GM19467 (cell line): Measurements from ENCODE around the gene SH3GL1.

Experiments used
- ATAC-seq: cut with Tn5 transposase; IDR thresholded peaks from one replicate; pipeline ENCODE4 v1.9.1; 2021; ENCODE audit warnings: mild to moderate bottlenecking, moderate library complexity; ENCODE audit not compliant: unreplicated experiment

Gene SH3GL1

DNA sequence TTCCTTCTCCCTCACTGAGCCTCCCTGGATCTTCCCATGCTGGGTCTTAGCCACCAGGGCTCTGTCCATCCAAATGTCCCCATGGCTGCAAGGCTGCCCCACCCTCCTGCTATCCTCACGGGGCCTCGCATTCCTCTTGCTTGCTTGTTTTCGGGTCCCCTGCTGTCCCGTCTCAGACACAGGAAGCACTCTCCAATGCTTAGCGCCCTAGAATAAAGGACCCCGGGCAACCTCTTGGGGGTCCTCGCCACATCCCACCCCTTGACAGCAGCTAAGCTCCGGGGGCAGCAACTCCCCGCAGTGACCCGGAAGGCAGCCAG lies 23.7 kb downstream of the SH3GL1 start:
- no peak for ATAC-seq

DNA sequence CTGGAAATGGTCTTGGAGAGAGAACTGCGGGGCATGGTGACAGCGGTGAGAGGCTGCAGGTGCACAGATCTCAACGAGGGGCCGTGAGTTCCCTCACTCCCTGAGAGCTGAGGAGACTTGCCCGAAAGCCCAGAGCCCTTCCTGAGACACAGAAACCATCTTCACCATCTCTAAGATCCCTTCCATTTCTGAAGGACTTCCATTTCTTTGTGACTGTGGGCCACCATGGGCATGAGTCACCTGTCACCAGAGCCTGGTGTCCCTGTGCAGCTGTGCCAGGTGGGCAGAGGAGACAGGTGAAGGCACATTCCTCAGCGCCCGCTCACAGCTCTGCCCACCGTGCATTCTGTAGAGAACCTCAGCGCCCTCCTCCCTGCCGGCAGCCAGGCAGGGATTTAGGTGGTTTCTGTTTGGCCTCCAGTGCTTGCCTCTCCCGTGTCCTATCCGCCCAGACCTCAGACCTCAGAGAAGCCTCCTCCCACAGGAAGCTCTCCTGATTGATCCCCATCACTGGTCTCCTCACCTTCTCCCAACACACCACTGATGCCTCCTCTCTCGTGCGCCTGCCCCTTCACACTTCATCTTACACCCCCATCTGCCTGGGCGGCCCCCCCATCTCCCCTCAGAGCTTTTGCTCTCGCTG lies 24.2 kb downstream of the SH3GL1 start:
- no peak for ATAC-seq

GRCh38 chr19:4375164-4376027 lies 25.0 kb downstream of the SH3GL1 start:
- ATAC-seq, result no peak

GRCh38 chr19:4374498-4375163 lies 25.7 kb downstream of the SH3GL1 start:
- ATAC-seq, result no peak

DNA sequence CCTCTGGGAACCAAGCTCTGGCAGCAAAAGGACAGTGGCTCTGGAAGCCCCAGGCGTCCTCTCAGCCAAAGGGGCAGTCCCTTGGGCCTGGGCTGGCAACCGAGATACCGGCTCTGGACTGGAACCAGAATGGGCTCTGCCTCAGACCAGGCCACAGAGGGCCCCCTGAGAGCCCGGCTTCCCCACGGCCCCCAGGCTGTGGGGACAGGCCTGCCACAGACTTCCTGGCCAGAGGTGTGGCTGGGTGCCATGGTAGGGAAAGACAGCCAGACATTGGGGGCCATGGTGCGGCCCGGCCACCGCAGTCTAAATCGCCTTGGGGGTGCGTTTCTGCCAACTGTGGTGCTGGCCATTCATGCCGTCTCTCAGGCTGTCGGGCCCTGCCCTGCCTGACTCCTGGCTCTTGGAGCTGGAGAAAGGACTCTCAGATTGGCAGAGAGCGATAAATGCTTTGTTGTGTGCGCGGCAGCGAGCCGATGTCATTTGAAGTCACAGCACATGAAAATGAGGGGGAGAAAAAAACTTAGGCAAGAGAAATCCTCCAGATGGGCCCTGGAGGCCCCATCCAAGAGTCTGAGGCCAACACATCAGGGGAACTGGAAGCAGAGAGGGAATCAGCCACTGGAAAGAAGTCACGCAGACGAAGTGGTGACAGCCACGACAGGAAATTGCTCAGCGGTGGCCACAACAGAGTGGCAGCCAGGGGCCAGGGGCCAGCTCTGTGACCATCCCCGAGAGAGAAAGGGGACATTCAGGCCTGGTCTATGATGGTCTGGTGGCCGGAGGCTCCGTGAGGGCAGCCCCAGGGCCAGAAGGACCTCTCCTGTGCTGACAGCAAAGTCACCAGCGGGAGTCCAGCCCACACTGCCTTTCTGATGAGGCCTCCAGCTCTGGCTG lies 26.5 kb downstream of the SH3GL1 start:
- ATAC-seq, result no peak

DNA sequence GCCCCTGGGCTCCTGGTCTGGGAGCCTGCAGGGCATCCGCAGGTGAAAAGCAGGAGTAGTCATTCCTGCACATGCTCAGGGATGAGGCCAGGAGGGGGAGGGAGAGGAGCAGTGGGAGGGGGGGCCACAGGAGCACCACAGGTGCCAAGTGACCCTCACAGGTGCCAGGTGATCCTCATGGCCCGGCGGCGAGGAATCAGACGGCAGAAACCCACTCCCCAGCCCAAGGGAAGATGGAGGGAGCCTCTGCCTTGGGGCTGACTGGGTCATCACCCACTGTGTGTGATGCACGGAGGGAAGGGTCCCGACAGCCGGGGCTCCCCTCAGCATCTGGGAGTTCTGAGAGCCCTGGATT lies 27.4 kb downstream of the SH3GL1 start:
- ATAC-seq, result no peak

DNA sequence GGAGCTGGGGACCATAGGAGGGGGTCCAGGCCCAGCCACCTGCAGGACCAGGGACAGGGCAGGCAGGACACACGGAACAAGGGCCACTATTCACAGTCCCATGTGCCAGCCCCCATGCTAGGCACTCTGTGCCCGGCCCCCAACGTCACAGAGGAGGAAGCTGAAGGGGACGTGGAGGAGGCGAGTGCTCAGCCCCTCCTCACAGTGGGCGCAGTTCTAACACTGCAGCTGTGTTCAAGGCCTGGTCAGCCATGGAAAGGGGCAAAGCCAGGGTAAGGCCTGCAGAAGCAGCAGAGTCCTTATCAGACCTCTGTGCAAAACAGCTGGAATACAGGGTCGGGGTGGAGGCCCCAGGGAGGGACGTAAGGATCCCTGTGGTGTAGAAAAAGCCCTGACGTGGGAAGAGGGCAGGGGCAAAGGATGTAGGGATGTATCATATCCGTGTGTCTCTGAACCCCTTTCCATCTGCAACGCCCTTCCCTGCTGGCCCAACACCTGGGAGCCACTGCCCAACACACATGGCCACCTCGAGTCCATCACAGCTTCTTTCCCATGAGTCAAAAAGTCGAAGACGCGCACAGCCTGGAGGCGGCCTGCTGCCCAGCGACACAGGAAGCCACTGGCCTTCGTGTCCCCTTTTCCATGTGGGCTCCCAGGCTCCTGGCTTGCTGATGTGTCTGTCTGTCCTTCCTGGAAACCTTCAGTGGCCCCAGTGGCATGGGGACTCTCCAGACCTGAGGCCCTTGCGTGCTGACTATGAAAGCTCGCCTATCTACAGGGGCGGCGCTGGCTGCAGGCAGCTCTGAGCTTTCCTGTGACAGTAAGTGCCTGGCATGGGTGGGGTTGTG lies 28.0 kb downstream of the SH3GL1 start:
- ATAC-seq, result no peak

DNA sequence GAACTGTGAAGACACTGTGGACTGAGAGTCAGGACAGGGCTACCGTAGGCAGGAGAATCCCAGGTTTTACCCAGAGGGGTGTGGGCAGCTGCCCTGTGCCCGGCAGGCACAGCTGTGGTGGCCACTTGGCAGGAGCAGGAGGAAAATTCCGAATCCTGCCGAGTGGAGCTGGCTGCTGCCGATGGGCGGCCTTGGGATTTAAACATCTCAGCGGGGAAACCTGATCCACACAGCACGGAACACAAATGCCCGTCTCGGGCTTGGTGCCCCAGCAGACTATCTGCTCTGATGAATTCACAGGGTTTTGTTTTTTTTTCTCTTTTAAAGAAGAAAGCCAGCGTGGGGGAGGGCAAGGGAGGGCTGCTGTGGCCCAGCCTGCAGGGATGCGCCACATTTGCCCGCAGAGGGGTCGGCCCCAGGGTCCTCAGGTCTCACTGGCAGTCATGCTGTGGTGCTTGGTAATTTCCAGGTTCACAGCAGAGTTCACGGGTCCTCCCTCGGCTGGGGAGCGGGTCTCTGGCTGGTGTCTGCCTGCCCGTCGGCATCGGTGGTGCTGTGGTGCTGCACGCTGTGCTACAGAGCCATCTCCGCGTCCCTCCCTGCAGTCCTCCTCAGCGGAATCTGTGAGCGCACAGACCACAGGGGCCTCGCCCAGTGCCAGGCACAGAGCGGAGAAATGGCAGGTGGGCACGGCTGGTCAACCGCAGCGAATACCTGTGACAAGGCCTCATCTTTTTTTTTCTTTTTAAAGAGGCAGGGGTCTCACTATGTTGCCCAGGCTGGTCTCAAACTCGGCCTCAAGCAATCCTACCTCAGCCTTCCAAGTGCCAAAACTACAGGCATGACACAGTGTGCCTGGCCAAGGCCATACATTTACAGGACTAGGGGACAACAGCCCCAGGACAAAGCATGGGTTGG lies 28.8 kb downstream of the SH3GL1 start:
- no peak for ATAC-seq

DNA sequence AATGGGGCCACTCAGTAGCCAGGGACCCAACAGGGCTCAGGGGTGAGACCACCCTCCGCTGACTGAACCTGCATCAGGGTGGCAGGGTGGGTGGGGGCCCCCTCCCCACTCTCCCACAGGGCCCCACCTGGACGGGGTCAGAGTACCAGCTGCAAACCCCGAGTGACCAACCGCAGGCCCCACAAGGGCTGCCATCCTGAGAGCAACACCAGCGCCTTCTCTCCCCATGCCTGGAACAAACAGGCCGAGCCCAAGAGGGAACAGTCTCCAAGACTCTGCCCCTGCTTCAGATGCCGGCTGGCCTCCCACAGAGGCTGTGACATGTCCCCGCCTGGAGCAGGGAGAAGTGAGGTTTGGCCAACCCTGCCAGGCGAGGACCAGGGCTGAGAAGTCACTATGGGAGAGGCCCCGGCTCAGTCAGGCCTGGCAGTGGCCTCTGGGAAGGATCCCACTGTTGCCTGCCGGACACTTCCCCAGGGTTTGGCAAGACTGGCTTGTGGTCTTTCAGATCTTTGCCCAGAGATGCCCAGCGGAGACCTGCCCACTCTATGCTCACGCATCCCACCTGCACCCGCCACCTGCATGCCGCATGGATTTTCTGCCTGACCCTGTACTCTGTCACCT lies 29.8 kb downstream of the SH3GL1 start:
- ATAC-seq, result no peak

- ATAC-seq, result no peak
Observed at GRCh38 chr19:4369888-4370260, 30.5 kb downstream of the SH3GL1 start.

DNA sequence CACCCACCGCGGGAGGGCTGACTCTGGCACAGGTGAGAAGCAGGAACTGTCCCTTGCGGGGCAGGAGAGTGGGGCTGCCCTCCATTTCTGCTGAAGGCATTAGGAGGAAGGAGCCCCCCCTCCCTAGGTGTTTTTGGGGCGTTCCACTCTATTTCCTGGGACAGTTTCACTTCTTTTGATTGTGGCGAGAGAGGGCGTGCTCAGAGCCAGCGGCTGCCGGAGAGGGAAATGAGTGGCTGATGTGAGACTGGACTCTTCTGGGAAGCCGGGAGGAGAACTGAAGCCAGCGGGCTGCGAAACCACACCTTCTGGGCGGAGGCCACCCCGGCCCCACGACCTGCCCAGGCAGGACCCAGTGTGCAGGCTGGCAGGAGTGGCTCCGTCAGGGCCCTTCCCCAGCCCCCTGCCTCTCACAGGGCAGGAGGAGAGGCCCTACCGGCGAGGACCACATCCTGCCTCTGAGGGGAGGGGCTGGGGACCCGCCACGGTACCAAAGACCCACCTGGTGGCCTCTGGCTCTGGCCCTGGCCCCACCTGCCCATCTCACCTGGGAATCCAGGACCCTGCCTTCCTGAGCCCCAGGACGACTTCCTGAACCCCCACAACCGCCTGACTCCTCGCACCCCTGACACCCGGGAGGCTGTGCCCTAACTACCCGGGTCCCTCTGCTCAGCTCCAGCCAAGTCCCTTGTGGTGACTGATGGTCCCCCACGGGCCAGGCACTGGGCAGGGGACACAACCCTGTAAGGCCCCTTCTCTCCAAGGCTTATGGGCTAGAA lies 31.0 kb downstream of the SH3GL1 start:
- peak; percentile 50 for ATAC-seq

- no peak for ATAC-seq
Observed at GRCh38 chr19:4368128-4368820, 32.1 kb downstream of the SH3GL1 start.

GRCh38 chr19:4367781-4368127 lies 32.6 kb downstream of the SH3GL1 start:
- no peak for ATAC-seq

- no peak for ATAC-seq
Observed at GRCh38 chr19:4367336-4367723, 33.0 kb downstream of the SH3GL1 start.

GRCh38 chr19:4366666-4367335 lies 33.5 kb downstream of the SH3GL1 start:
- ATAC-seq, result no peak

DNA sequence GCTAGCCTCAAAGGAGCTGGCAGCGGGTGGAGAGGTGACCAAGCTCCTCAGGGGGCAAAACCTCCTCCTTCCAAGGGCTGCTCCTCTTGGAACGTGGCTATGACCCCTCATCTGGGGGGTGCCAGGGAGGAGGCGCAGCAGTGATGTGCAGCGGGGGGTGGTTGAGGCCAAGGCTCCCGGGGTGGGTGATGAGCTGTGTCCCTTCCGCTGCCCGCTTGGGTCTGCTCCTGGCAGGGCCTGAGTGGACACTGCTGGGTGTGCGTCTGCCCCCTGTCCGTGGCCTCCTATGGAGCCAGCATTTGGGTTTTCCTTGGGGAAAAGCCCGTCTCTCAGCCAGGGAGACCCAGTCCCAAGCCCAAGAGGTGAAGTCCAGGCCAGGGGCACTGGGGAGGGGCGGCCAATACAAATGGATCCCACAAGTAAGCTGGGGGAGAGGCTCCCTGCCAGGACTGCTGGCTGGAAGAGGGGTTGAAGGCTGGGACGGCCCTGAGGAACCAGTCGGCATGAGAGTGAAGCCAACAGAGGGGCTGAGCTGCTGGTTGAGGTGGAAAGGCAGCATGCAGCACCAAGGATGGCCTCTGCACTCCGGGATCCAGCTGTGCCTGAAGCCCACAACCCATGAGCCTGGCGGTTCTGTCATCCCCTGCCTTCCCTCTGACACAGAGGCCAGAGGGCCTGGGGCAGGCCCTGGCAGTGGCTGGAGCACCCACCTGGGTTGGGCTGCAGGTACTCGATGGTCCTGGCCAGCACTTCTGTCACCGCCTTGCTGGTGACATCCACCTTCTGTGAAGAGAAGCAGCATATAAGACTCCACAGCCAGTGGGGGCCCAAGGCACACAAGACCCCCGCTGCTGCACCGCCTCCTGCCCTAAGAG lies 34.3 kb downstream of the SH3GL1 start:
- ATAC-seq, result no peak
